ENCODE measurements around the gene HGFAC. TPM values are rescaled to one million over a fixed set of nuclear protein-coding genes. Genes with fewer than 3 reads are reported as not detected.

HGFAC gene
- total RNA-seq, 2 donors from 2014 or later = 0.95 TPM; not detected in 1

- DNase-seq (ENCODE audit: low spot score) (no peak), ATAC-seq (ENCODE audit: insufficient number of reproducible peaks, low FRiP score, low read depth) (no peak)
- TF ChIP-seq CTCF (IDR thresholded peaks at IDR 0.05) = no peak
- Histone ChIP-seq H3K4me1 (ENCODE audit: control insufficient read depth in 1 of 2, low read depth in 2 of 2) (peaks cover 8 to 10% of the 10 kb centered on the region in 2 donors), H3K27ac (peak overlapping the region in 1 of 2 donors; percentile 50), H3K36me3 (no peaks in the 10 kb centered on the region), H3K9me3 (no peaks in the 10 kb centered on the region), H3K27me3 (replicated peaks; ENCODE audit: insufficient read depth) (no peaks in the 10 kb centered on the region), H3K4me3 (no peak overlapping the region)
Observed at GRCh38 chr4:3436048-3436797, 5.5 kb upstream of the HGFAC start.

- no peaks in the 10 kb centered on the region for H3K36me3 ChIP-seq
- peak overlapping the region in 1 of 2 donors; percentile 50 for H3K27ac ChIP-seq
- H3K4me3 ChIP-seq = no peak overlapping the region
- DNase-seq (ENCODE audit: low spot score) (no peak), ATAC-seq (ENCODE audit: insufficient number of reproducible peaks, low FRiP score, low read depth) (no peak)
- TF ChIP-seq CTCF (IDR thresholded peaks at IDR 0.05) = no peak
- H3K9me3 ChIP-seq = no peaks in the 10 kb centered on the region
- peaks cover 8 to 10% of the 10 kb centered on the region in 2 donors for H3K4me1 ChIP-seq (ENCODE audit: control insufficient read depth in 1 of 2, low read depth in 2 of 2)
- H3K27me3 ChIP-seq (replicated peaks; ENCODE audit: insufficient read depth) = no peaks in the 10 kb centered on the region
Observed at GRCh38 chr4:3436798-3437581, 4.8 kb upstream of the HGFAC start.

- H3K4me3 ChIP-seq = no peak overlapping the region
- no peak for TF ChIP-seq CTCF (IDR thresholded peaks at IDR 0.05)
- H3K4me1 ChIP-seq (ENCODE audit: control insufficient read depth in 1 of 2, low read depth in 2 of 2) = peaks cover 8 to 10% of the 10 kb centered on the region in 2 donors
- H3K9me3 ChIP-seq = no peaks in the 10 kb centered on the region
- ATAC-seq (ENCODE audit: insufficient number of reproducible peaks, low FRiP score, low read depth) = no peak
- no peaks in the 10 kb centered on the region for H3K36me3 ChIP-seq
- no peaks in the 10 kb centered on the region for H3K27me3 ChIP-seq (replicated peaks; ENCODE audit: insufficient read depth)
- peak overlapping the region in 1 of 2 donors; percentile 50 for H3K27ac ChIP-seq
- no peak for DNase-seq (ENCODE audit: low spot score)
Observed at GRCh38 chr4:3437582-3437936, 4.2 kb upstream of the HGFAC start.

- Histone ChIP-seq H3K27ac (no peak overlapping the region), H3K27me3 (replicated peaks; ENCODE audit: insufficient read depth) (no peaks in the 10 kb centered on the region), H3K9me3 (no peaks in the 10 kb centered on the region), H3K4me1 (ENCODE audit: control insufficient read depth in 1 of 2, low read depth in 2 of 2) (peaks cover 8 to 10% of the 10 kb centered on the region in 2 donors), H3K4me3 (no peak overlapping the region), H3K36me3 (no peaks in the 10 kb centered on the region)
- no peak for ATAC-seq (ENCODE audit: insufficient number of reproducible peaks, low FRiP score, low read depth)
- no peak for TF ChIP-seq CTCF (IDR thresholded peaks at IDR 0.05)
- DNase-seq (ENCODE audit: low spot score) = no peak
Observed at GRCh38 chr4:3437998-3438846, 3.5 kb upstream of the HGFAC start.

GRCh38 chr4:3438847-3439180, 3.0 kb upstream of the HGFAC start:
- no peak for ATAC-seq (ENCODE audit: insufficient number of reproducible peaks, low FRiP score, low read depth)
- no peaks in the 10 kb centered on the region for H3K9me3 ChIP-seq
- no peak overlapping the region for H3K27ac ChIP-seq
- H3K36me3 ChIP-seq = no peaks in the 10 kb centered on the region
- H3K4me1 ChIP-seq (ENCODE audit: control insufficient read depth in 1 of 2, low read depth in 2 of 2) = peaks cover 8 to 10% of the 10 kb centered on the region in 2 donors
- H3K4me3 ChIP-seq = no peak overlapping the region
- no peaks in the 10 kb centered on the region for H3K27me3 ChIP-seq (replicated peaks; ENCODE audit: insufficient read depth)
- no peak for DNase-seq (ENCODE audit: low spot score)
- no peak for TF ChIP-seq CTCF (IDR thresholded peaks at IDR 0.05)
